GM21619 (cell line): ENCODE data around the gene DUSP28.

Experiments
- ATAC-seq: cut with Tn5 transposase; IDR thresholded peaks from one replicate; pipeline ENCODE4 v1.9.1; 2021; ENCODE audit not compliant: unreplicated experiment

Gene DUSP28

GRCh38 chr2:240597419-240598181, 37.4 kb downstream of the DUSP28 start:
- no peak for ATAC-seq

- ATAC-seq, result no peak
These were observed 38.3 kb downstream of the DUSP28 start for GRCh38 chr2:240598311-240598911.

GRCh38 chr2:240599141-240599583, 39.0 kb downstream of the DUSP28 start:
- no peak for ATAC-seq

DNA sequence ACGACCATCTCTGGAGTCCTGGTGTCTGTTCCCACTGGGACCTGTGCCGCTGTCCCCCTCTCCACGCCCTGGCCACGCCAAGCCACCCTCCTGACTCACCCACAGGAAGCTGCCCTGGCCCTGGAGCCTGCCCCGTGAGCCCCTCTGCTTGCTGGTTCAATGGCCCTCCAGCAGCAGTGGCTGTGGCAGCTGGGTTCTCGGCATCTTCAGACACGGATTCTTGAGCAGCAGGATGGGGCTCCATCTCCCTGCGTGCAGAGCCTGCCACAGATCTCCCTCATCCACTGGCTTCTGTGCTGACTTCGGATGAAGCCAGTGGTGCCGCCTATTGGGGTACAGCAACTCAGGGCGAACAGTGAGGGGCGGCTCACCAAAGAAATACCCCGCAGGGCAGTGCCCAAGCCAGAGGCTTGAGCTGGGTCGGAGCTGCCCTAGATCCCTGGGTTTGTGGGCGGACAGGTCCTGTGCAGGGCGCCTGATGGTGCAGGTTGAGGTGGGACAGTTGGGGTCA, 40.3 kb downstream of the DUSP28 start:
- ATAC-seq, result no peak

DNA sequence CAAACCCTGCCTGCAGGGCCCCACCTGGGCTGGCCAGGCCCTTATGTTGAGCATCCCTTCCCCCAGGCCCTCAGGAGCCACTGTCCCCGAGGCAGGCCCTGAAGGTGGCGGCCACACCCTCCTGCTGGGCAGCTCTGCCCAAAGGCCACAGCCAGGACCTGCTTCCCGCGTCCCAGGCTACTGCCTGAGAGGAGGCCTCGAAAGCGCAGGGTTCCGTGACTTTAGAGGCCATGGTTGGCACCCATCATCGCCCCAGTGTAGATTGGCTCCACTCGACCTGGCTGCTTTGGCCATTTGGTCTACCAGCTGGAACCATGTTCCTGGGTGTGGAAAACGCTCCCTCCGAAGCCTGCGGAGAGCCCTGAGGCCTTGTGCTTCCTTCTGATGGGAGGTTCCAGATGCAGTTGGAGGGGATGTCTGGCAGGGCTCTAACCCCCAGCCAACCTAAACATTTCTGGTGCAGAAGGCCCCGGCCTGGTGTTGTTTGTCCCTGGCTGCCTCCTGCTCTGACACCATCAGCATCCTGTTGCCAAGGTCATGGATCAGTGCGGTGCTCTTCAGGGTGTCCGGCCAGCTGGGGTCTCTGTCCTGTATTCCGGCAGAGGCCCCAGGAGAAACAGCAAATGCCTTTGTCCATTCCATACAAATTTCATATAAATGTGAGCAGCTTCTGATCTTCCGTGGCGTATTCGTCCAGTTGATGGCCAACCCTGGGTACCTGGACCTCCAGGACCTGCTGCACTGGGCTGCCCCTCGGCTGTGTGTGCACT, 41.1 kb downstream of the DUSP28 start:
- ATAC-seq, result no peak

GRCh38 chr2:240601831-240602160, 41.6 kb downstream of the DUSP28 start:
- ATAC-seq, result no peak

DNA sequence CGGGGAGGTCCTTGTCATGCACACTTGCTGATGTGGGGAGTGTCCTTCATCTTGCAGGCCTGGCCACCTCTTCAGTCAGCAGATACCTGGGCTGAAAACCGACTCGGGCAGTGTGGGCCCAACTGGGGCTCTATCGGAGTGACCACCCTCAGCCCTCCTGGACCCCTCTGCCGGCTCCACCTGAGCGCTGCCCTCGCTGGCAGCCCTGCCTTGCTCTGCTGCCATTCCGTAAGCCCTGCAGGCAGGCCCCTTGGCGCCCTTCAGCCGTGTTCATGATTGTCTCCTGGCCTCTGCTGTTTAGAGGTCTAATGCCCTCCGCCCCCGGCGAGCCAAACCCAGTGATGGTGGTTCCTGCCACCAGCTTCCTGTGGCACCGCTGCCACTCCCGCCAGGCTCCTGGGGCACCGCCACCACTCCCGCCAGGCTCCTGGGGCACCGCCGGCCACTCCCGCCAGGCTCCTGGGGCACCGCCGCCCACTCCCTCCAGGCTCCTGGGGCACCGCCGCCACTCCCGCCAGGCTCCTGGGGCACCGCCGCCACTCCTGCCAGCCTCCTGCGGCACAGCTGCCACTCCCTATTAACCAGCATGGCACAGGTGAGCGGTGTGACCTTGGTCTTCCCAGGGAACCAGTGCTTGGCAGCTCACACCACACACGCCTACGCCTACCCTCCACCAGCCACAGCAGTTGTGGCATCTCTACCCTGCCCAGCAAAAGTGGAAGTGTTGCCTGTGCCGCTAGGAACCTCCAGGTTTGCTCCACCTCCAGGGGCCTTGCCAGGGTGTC, 42.3 kb downstream of the DUSP28 start:
- ATAC-seq, result no peak

GRCh38 chr2:240603081-240603835, 43.1 kb downstream of the DUSP28 start:
- ATAC-seq, result no peak

- ATAC-seq, result no peak
These were observed 43.7 kb downstream of the DUSP28 start for GRCh38 chr2:240603846-240604245.

- no peak for ATAC-seq
These were observed 44.3 kb downstream of the DUSP28 start for GRCh38 chr2:240604291-240604938.

GRCh38 chr2:240604939-240605716, 45.0 kb downstream of the DUSP28 start:
- no peak for ATAC-seq

DNA sequence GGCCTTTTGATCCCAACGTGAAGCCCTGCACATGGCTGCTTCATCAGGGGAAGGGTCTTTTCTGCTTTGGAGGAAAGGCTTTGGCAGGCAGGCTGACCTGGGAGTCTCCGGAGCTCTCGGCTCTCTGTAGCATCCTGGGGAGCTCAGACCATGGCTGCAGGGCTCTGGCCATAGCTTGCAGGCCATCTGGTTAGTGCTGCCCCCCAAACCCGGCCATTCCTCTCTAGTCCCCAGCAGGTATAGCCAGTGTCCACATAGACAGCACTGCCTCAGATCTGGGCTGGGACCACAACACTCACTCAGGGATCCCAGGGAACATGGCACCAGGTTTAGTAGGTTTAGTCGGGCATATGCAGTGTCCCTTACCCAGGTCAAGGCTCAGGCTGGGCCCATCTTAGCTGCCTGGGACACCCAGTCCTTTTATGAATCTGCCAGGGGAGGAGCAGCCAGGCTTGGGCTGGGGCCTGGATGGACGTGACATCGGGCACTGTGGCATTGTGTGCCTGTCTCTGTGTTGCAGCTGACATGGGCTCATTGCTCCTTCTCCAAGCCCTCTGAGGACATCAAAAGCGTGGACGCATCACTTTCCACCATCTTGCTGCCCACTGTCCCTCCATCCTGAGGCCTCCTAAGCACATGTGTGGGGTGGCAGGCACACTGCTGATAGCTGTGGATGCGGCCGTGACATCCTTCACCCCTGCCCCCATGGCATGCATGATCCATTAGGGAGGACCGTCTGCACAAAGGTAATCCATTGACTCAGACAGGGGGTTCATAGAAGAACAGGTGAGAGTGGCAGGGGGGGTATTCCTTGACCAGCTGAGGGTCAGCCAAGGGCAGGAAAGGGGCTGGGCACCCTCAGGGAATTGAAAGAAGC, 45.9 kb downstream of the DUSP28 start:
- ATAC-seq, result no peak

DNA sequence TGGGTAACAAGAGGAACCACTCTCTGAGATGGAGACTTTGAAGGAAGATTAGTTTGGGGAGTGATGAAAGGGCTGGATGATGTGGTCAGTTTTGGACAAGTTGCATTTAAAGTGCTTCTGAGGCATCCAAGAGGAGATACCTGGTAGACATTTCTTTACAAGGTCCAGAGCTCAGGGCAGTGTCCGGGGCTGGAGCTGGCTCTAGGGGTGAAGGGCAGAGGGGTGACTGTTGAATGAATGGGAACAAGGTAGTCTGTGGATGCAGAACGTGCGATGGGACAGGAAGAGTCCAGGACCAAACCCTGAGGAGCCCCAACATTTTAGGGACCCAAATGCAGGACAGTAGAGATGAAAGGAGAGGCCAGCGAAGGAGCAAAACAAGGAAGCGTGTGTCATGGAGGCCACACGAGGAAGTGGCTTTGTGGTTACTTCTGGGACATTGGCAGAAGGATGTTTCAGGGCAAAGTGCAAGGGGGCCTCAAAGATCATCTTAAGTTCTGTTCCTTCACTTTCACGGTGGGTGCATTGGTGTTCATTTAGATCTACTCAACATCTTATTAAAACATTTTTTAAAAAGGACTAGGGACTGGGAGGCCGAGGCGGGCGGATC, 51.5 kb downstream of the DUSP28 start:
- ATAC-seq, result no peak
